IgD-negative memory B cell (primary cell): ENCODE data around the gene TSPAN7. TPM values are rescaled to one million over a fixed set of nuclear protein-coding genes. Genes with fewer than 3 reads are reported as not detected.

Experiments
- H3K27ac Mint-ChIP-seq, 3 donors: one replicate each; pipeline ENCODE4 v1.8.0; 2020 to 2022; ENCODE audit warnings: mild to moderate bottlenecking in 3 of 3, mixed read lengths in 3 of 3, moderate library complexity in 1 of 3
- H3K27me3 Mint-ChIP-seq: one replicate; pipeline ENCODE4 v1.8.0; 2021; ENCODE audit warnings: mixed read lengths
- H3K36me3 Mint-ChIP-seq: one replicate; pipeline ENCODE4 v1.8.0; 2020; ENCODE audit warnings: mild to moderate bottlenecking, mixed read lengths
- H3K4me1 Mint-ChIP-seq, 3 donors: one replicate each; pipeline ENCODE4 v1.8.0; 2020 to 2022; ENCODE audit warnings: mixed read lengths in 3 of 3, mild to moderate bottlenecking in 1 of 3
- H3K4me3 Mint-ChIP-seq, 4 donors: one replicate each; pipeline ENCODE4 v1.8.0; 2020 to 2022; ENCODE audit warnings: mild to moderate bottlenecking in 4 of 4, mixed read lengths in 4 of 4, moderate library complexity in 3 of 4
- H3K9me3 Mint-ChIP-seq, 3 donors: one replicate each; pipeline ENCODE4 v1.8.0; 2020 to 2021; ENCODE audit warnings: mixed read lengths in 3 of 3, mild to moderate bottlenecking in 1 of 3
- polyA plus RNA-seq: library from polyadenylated mRNA; unstranded; fragments of 300-500 nt; fragmentation: Illumina TruSeq; gene quantifications from one replicate; pipeline ENCODE4 v1.2.3, GENCODE V29; 2021

The TSPAN7 gene
- polyA plus RNA-seq, 1 donor from 2014 or later = not detected

GRCh38 chrX:38672646-38673045, 111.3 kb downstream of the TSPAN7 start:
- H3K27ac Mint-ChIP-seq = no peak overlapping the region
- H3K36me3 Mint-ChIP-seq = no peaks in the 10 kb centered on the region
- H3K27me3 Mint-ChIP-seq = peaks cover 10% of the 10 kb centered on the region
- H3K9me3 Mint-ChIP-seq = peaks cover 0 to 2% (median 0%) of the 10 kb centered on the region in 3 donors
- no peak overlapping the region for H3K4me3 Mint-ChIP-seq
- no peaks in the 10 kb centered on the region for H3K4me1 Mint-ChIP-seq

DNA sequence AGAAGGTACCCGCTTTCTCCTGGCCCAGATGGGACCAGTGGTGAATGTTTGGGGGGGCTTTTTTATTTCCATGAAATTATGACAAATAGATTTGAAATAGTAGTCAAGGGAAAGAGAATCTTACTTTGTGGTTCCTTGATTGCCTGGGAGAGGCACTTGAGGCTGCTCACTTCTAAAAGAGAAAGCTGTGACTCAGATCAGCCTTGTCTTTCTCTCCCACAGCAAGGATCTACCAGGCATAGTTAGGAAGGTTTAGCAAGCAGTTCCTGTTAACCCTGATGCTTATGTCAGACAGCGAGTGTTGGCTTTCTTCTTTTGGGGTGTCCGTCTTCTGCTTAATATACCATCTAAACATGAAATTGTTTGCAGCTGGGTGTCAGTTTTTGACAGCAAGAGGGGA, 114.5 kb downstream of the TSPAN7 start:
- Mint-ChIP-seq H3K4me1 (no peaks in the 10 kb centered on the region), H3K27me3 (peaks cover 16% of the 10 kb centered on the region), H3K9me3 (peaks cover 0 to 2% (median 0%) of the 10 kb centered on the region in 3 donors), H3K4me3 (no peak overlapping the region), H3K36me3 (peaks cover 2% of the 10 kb centered on the region), H3K27ac (no peak overlapping the region)

DNA sequence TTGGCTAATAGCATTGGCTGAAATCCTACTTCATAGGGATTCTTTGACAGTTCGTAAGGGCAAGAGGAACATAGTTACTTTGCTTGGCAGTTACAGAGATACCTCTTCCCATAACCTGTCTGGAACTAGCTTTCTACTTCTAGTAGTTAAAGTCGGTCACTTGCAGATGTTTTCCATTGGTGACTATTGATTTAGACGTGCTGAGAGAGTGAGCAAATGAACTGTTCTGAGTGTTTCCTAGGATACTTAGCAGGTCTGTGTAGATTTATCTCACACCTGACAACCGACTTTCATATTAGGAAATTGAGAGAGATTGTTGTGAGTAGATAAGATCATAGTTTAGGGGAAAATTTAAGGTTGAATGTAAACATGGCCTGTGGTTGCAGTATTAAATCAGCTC, 116.8 kb downstream of the TSPAN7 start:
- Mint-ChIP-seq H3K27ac (no peak overlapping the region), H3K4me3 (no peak overlapping the region), H3K9me3 (no peaks in the 10 kb centered on the region), H3K27me3 (peaks cover 14% of the 10 kb centered on the region), H3K36me3 (peaks cover 2% of the 10 kb centered on the region), H3K4me1 (no peaks in the 10 kb centered on the region)

DNA sequence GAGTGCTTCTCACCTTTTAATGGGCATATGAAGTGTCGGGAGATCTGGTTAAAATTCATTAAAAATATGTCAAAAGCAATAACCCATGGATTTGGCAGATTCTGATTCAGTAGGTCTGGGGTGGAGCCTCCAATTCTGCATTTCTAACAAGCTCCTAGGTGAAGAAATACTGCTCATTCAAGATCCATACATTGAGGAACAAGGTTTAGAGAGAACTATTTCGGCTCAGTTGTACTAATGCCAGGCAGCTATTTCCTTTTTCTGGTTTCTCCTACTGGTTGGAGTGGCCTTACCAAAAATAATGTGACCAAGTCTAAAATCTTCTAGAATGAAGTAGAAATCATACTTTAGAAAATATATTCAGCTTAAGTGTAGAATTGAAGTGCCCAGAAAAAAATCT, 117.5 kb downstream of the TSPAN7 start:
- peaks cover 14% of the 10 kb centered on the region for H3K27me3 Mint-ChIP-seq
- H3K9me3 Mint-ChIP-seq = no peaks in the 10 kb centered on the region
- peaks cover 2% of the 10 kb centered on the region for H3K36me3 Mint-ChIP-seq
- no peak overlapping the region for H3K27ac Mint-ChIP-seq
- no peaks in the 10 kb centered on the region for H3K4me1 Mint-ChIP-seq
- no peak overlapping the region for H3K4me3 Mint-ChIP-seq

GRCh38 chrX:38679695-38680094, 118.4 kb downstream of the TSPAN7 start:
- H3K4me1 Mint-ChIP-seq = no peaks in the 10 kb centered on the region
- H3K36me3 Mint-ChIP-seq = peaks cover 2% of the 10 kb centered on the region
- no peaks in the 10 kb centered on the region for H3K9me3 Mint-ChIP-seq
- H3K4me3 Mint-ChIP-seq = no peak overlapping the region
- no peak overlapping the region for H3K27ac Mint-ChIP-seq
- peaks cover 11% of the 10 kb centered on the region for H3K27me3 Mint-ChIP-seq

GRCh38 chrX:38682095-38682494, 120.8 kb downstream of the TSPAN7 start:
- Mint-ChIP-seq H3K4me3 (no peak overlapping the region), H3K27ac (no peak overlapping the region), H3K9me3 (no peaks in the 10 kb centered on the region), H3K4me1 (no peaks in the 10 kb centered on the region), H3K36me3 (peaks cover 2% of the 10 kb centered on the region), H3K27me3 (peaks cover 11% of the 10 kb centered on the region)

DNA sequence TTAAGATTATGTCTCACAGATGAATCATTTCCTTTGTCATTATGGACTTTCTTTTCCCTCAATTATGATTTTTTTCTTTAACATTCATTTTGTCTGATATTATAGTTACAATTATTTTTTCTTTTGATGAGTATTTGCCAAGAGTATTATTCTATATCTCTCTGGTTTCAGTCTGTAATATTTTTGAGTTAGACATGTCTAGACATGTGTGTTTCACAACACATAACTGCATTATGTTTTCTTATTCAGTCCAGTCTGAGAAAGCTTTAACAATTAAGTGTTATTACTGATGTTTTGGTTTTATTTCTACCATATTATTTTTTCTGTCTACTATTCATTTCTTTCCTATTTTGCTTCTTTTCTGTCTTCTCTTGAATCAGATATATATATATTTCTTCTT, 131.6 kb downstream of the TSPAN7 start:
- Mint-ChIP-seq H3K4me3 (no peak overlapping the region), H3K9me3 (peaks cover 0 to 2% (median 0%) of the 10 kb centered on the region in 3 donors), H3K36me3 (peaks cover 1% of the 10 kb centered on the region), H3K4me1 (peaks cover 0 to 2% (median 0%) of the 10 kb centered on the region in 3 donors), H3K27me3 (peaks cover 5% of the 10 kb centered on the region), H3K27ac (no peak overlapping the region)

DNA sequence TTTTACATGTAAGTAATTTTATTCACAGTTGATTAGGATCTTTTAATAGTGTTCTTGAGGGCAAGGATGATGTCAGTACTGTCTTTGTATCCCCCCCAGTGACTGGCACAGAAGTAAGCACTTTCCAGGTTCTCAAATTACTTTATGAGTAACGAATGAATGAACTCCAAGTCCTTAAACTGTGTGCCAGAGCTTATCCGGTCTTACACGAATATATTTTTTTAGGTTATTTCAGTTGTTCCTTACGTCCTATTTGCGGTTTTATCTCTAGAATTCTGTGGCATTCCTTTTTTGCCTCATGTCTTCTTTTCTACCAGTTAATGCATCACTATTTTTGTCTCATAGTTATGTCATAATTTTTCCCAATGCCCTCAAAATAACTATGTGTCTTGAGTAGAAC, 133.1 kb downstream of the TSPAN7 start:
- peaks cover 5% of the 10 kb centered on the region for H3K27me3 Mint-ChIP-seq
- peaks cover 0 to 2% (median 0%) of the 10 kb centered on the region in 3 donors for H3K4me1 Mint-ChIP-seq
- no peak overlapping the region for H3K27ac Mint-ChIP-seq
- peaks cover 1% of the 10 kb centered on the region for H3K36me3 Mint-ChIP-seq
- no peak overlapping the region for H3K4me3 Mint-ChIP-seq
- H3K9me3 Mint-ChIP-seq = peaks cover 0 to 2% (median 0%) of the 10 kb centered on the region in 3 donors

- Mint-ChIP-seq H3K9me3 (peaks cover 0 to 2% (median 0%) of the 10 kb centered on the region in 3 donors), H3K4me3 (no peak overlapping the region), H3K36me3 (no peaks in the 10 kb centered on the region), H3K27me3 (peaks cover 7% of the 10 kb centered on the region), H3K27ac (no peak overlapping the region), H3K4me1 (peaks cover 0 to 2% (median 2%) of the 10 kb centered on the region in 3 donors)
Measured at GRCh38 chrX:38697461-38697860, 136.1 kb downstream of the TSPAN7 start.

GRCh38 chrX:38699121-38699520, 137.8 kb downstream of the TSPAN7 start:
- no peaks in the 10 kb centered on the region for H3K36me3 Mint-ChIP-seq
- H3K4me1 Mint-ChIP-seq = peaks cover 0 to 2% (median 2%) of the 10 kb centered on the region in 3 donors
- H3K9me3 Mint-ChIP-seq = peaks cover 0 to 2% (median 0%) of the 10 kb centered on the region in 3 donors
- H3K4me3 Mint-ChIP-seq = no peak overlapping the region
- H3K27me3 Mint-ChIP-seq = peaks cover 10% of the 10 kb centered on the region
- H3K27ac Mint-ChIP-seq = no peak overlapping the region

- H3K4me1 Mint-ChIP-seq = peaks cover 0 to 2% (median 2%) of the 10 kb centered on the region in 3 donors
- no peaks in the 10 kb centered on the region for H3K36me3 Mint-ChIP-seq
- no peak overlapping the region for H3K27ac Mint-ChIP-seq
- H3K9me3 Mint-ChIP-seq = peaks cover 0 to 3% (median 0%) of the 10 kb centered on the region in 3 donors
- peaks cover 10% of the 10 kb centered on the region for H3K27me3 Mint-ChIP-seq
- no peak overlapping the region for H3K4me3 Mint-ChIP-seq
Measured at GRCh38 chrX:38699696-38700095, 138.4 kb downstream of the TSPAN7 start.

DNA sequence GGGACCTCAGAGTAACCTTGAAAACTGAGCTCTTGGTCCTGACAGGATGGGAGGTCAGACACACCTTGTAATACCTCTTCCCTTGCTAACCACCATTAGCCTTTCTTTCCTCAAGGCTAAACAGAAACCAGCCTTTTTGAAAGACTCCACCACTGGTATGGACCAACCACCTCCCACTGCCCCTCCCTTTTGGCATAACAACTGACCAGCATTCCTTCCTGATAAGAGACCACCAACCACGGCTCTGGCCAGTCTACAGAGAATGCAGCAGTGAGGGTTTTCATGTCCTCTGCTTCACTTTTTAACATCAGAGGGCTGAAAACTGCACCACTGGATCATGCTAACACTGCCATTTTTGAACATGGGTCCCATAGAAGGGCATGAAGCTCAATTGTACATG, 139.7 kb downstream of the TSPAN7 start:
- H3K4me1 Mint-ChIP-seq = peaks cover 0 to 2% (median 2%) of the 10 kb centered on the region in 3 donors
- H3K9me3 Mint-ChIP-seq = peaks cover 0 to 2% (median 0%) of the 10 kb centered on the region in 3 donors
- H3K27ac Mint-ChIP-seq = no peak overlapping the region
- peaks cover 10% of the 10 kb centered on the region for H3K27me3 Mint-ChIP-seq
- H3K4me3 Mint-ChIP-seq = no peak overlapping the region
- no peaks in the 10 kb centered on the region for H3K36me3 Mint-ChIP-seq

GRCh38 chrX:38704146-38704882, 143.0 kb downstream of the TSPAN7 start:
- H3K36me3 Mint-ChIP-seq = no peaks in the 10 kb centered on the region
- H3K27me3 Mint-ChIP-seq = peaks cover 10% of the 10 kb centered on the region
- peaks cover 0 to 2% (median 0%) of the 10 kb centered on the region in 3 donors for H3K4me1 Mint-ChIP-seq
- no peak overlapping the region for H3K27ac Mint-ChIP-seq
- no peak overlapping the region for H3K4me3 Mint-ChIP-seq
- peaks cover 0 to 2% (median 0%) of the 10 kb centered on the region in 3 donors for H3K9me3 Mint-ChIP-seq

GRCh38 chrX:38717871-38718270, 156.5 kb downstream of the TSPAN7 start:
- H3K36me3 Mint-ChIP-seq = no peaks in the 10 kb centered on the region
- no peak overlapping the region for H3K27ac Mint-ChIP-seq
- peaks cover 12% of the 10 kb centered on the region for H3K27me3 Mint-ChIP-seq
- H3K4me1 Mint-ChIP-seq = peaks cover 0 to 4% (median 0%) of the 10 kb centered on the region in 3 donors
- H3K4me3 Mint-ChIP-seq = no peak overlapping the region
- peaks cover 2 to 5% (median 5%) of the 10 kb centered on the region in 3 donors for H3K9me3 Mint-ChIP-seq

- Mint-ChIP-seq H3K4me1 (peaks cover 0 to 4% (median 0%) of the 10 kb centered on the region in 3 donors), H3K36me3 (no peaks in the 10 kb centered on the region), H3K4me3 (no peak overlapping the region), H3K9me3 (peaks cover 2 to 5% (median 5%) of the 10 kb centered on the region in 3 donors), H3K27me3 (peaks cover 12% of the 10 kb centered on the region), H3K27ac (no peak overlapping the region)
Measured at GRCh38 chrX:38718311-38718710, 157.0 kb downstream of the TSPAN7 start.

- Mint-ChIP-seq H3K4me1 (peaks cover 0 to 2% (median 0%) of the 10 kb centered on the region in 3 donors), H3K9me3 (no peaks in the 10 kb centered on the region), H3K36me3 (no peaks in the 10 kb centered on the region), H3K27me3 (peaks cover 3% of the 10 kb centered on the region), H3K4me3 (no peak overlapping the region), H3K27ac (peak overlapping the region in 1 of 3 donors; percentile 22)
Measured at GRCh38 chrX:38726612-38727011, 165.3 kb downstream of the TSPAN7 start.
